K562 (cell line): ENCODE measurements around the gene GALP. TPM values are rescaled to one million over a fixed set of nuclear protein-coding genes. Genes with fewer than 3 reads are reported as not detected.

ENCODE experiments used
- BCL6 ChIP-seq: fragments of 250-450 bp; sonication (Bioruptor Pico); IDR thresholded peaks from 2 replicates; pipeline ENCODE4 v1.4.0; 2020
- CBX1 ChIP-seq: sonication (generic); IDR thresholded peaks from 2 replicates; pipeline ENCODE4 v1.6.1; 2016; ENCODE audit warnings: antibody characterized with exemption, low read depth, mild to moderate bottlenecking
- E2F5 ChIP-seq: sonication (generic); formaldehyde crosslinking; IDR thresholded peaks from 2 replicates; pipeline ENCODE4 v1.8.0; 2022; ENCODE audit warnings: mild to moderate bottlenecking, missing genetic modification reagents
- ETV1 ChIP-seq: fragments of 450-650 bp; conservative IDR thresholded peaks from 2 replicates; pipeline ENCODE4 v1.6.1; 2016; ENCODE audit warnings: missing genetic modification characterization, control low read depth, low read depth, missing compliant biosample characterization
- FOXP4 ChIP-seq: sonication (generic); formaldehyde crosslinking; IDR thresholded peaks from 2 replicates; pipeline ENCODE4 v1.8.0; 2022; ENCODE audit warnings: mild to moderate bottlenecking, missing genetic modification reagents, borderline replicate concordance
- HDAC1 ChIP-seq, 2 experiments: fragments of 450-650 bp; IDR thresholded peaks; 2 replicates each; pipeline ENCODE4 v1.6.1; 2016 to 2017; ENCODE audit warnings: inconsistent platforms in 1 of 2, mild to moderate bottlenecking in 1 of 2, moderate library complexity in 1 of 2
- KLF13 ChIP-seq: fragments of 450-650 bp; IDR thresholded peaks from 2 replicates; pipeline ENCODE4 v1.6.1; 2016; ENCODE audit warnings: missing genetic modification characterization, low read depth, mild to moderate bottlenecking, missing compliant biosample characterization, moderate library complexity, borderline replicate concordance
- PCBP1 ChIP-seq: fragments of 200-400 bp; formaldehyde crosslinking; IDR thresholded peaks from 2 replicates; pipeline ENCODE4 v1.6.1; 2018; ENCODE audit warnings: mild to moderate bottlenecking, low read depth, low read length; ENCODE audit not compliant: poor library complexity, severe bottlenecking
- PHF20 ChIP-seq: fragments of 450-650 bp; IDR thresholded peaks from 2 replicates; pipeline ENCODE4 v1.6.1; 2018; ENCODE audit not compliant: partially characterized antibody
- RBM39 ChIP-seq: fragments of 200-400 bp; formaldehyde crosslinking; optimal IDR thresholded peaks from 2 replicates; pipeline ENCODE3; 2018; ENCODE audit warnings: low read depth, low read length
- TBL1XR1 ChIP-seq, 2 experiments: IDR thresholded peaks; 2 replicates each; pipeline ENCODE4 v1.6.1; 2012; ENCODE audit warnings: improper control_type of control experiment in 2 of 2, low read length in 2 of 2, mild to moderate bottlenecking in 1 of 2
- TEAD1 ChIP-seq, 2 experiments: fragments of 450-650 bp in 1 of 2; sonication (generic) in 1 of 2; formaldehyde crosslinking; IDR thresholded peaks; 2 replicates each; pipeline versions ENCODE4 v1.4.0 to v1.8.0; 2020 to 2022; ENCODE audit warnings: mild to moderate bottlenecking in 2 of 2, missing genetic modification reagents in 1 of 2
- THAP7 ChIP-seq: fragments of 250-450 bp; sonication (Bioruptor Pico); IDR thresholded peaks from 2 replicates; pipeline ENCODE4 v1.5.0; 2021
- TRIM24 ChIP-seq, 2 experiments: fragments of 450-650 bp; IDR thresholded peaks; 2 replicates each; pipeline ENCODE4 v1.6.1; 2016
- ZNF408 ChIP-seq: fragments of 250-450 bp; sonication (Bioruptor Pico); IDR thresholded peaks from 2 replicates; pipeline ENCODE4 v1.4.0; 2020; ENCODE audit warnings: low read depth, mild to moderate bottlenecking, moderate library complexity
- ZNF41 ChIP-seq: fragments of 250-450 bp; sonication (Bioruptor Pico); conservative IDR thresholded peaks from 2 replicates; pipeline ENCODE4 v1.4.0; 2020; ENCODE audit warnings: mild to moderate bottlenecking
- ZNF561 ChIP-seq: fragments of 450-650 bp; formaldehyde crosslinking; conservative IDR thresholded peaks from 2 replicates; pipeline ENCODE4 v1.4.0; 2020; ENCODE audit warnings: mild to moderate bottlenecking, moderate library complexity
- ZNF707 ChIP-seq: fragments of 250-450 bp; sonication (Bioruptor Pico); conservative IDR thresholded peaks from 2 replicates; pipeline ENCODE4 v1.8.0; 2022; ENCODE audit warnings: inconsistent platforms, mild to moderate bottlenecking, moderate library complexity
- polyA plus RNA-seq, 8 experiments: library from polyadenylated mRNA; depleted of rRNA in 4 of 8; stranded (reverse) in 5 of 8; unstranded in 3 of 8; fragments of >200 nt; fragmentation: Nextera tagmentation in 2 of 8; fragmentation: Illumina TruSeq in 1 of 8; extraction: Ambion mirVana in 2 of 8; extraction: Trizol in 1 of 8; gene quantifications; 2 replicates each; pipeline versions ENCODE4 v1.2.1 to v1.2.3, GENCODE V29; 2011 to 2014; ENCODE audit warnings: inconsistent platforms in 1 of 8, missing spikeins in 1 of 8
- total RNA-seq, 7 experiments: library from RNA; depleted of rRNA in 6 of 7; stranded (reverse); fragments of >200 nt in 6 of 7; fragmentation: Illumina TruSeq in 2 of 7; extraction: Trizol in 2 of 7; gene quantifications; 2 replicates each; pipeline versions ENCODE4 v1.2.1 to v1.2.3, GENCODE V29; 2011 to 2021; ENCODE audit warnings: low replicate concordance in 1 of 7

Gene GALP
- total and polyA plus RNA-seq, 9 of the 15 experiments (the other 6 are each of a cell fraction or from before 2014, with no cell fraction given): not detected

- TF ChIP-seq FOXP4 (CRISPR knock-in tag): no peak
- no peak for TF ChIP-seq PHF20
- TF ChIP-seq CBX1: no peak
- TF ChIP-seq ZNF408: no peak
- no peak for TF ChIP-seq KLF13 (tag)
- no peak for TF ChIP-seq PCBP1
- no peak; a peak in 1 of 4 replicates for TF ChIP-seq TBL1XR1 (IDR thresholded peaks at IDR 0.05; ENCODE audit: low read length in 2 of 2)
- TF ChIP-seq ZNF707 (CRISPR knock-in tag): no peak
- TF ChIP-seq ZNF561 (CRISPR knock-in tag): no peak
- peak in 1 of 2 experiments; percentile 39; a peak in 1 of 4 replicates for TF ChIP-seq HDAC1 (IDR thresholded peaks at IDR 0.05)
- no peak for TF ChIP-seq RBM39
- TF ChIP-seq ETV1 (tag): no peak
- peak; percentile 81 to 84 for TF ChIP-seq TEAD1 (CRISPR knock-in tag; IDR thresholded peaks at IDR 0.05)
- TF ChIP-seq E2F5 (CRISPR knock-in tag): no peak
- TF ChIP-seq ZNF41 (CRISPR knock-in tag): no peak
- TF ChIP-seq BCL6: peak; percentile 77; the same call in 1 of the 2 replicates
- TF ChIP-seq TRIM24 (IDR thresholded peaks at IDR 0.05): no peak
- TF ChIP-seq THAP7: no peak
Measured at GRCh38 chr19:56140583-56141416, 35.0 kb upstream of the GALP start, which contains the start of gene ZNF444 (continued).
